UCSD-AML1 (cell line): ENCODE data around the gene BCAS3.

Experiments used
- DNase-seq: peaks from one replicate; lab custom pipeline; 2025; ENCODE audit not compliant: unreplicated experiment; lab: John Stamatoyannopoulos, UW

BCAS3 gene

DNA sequence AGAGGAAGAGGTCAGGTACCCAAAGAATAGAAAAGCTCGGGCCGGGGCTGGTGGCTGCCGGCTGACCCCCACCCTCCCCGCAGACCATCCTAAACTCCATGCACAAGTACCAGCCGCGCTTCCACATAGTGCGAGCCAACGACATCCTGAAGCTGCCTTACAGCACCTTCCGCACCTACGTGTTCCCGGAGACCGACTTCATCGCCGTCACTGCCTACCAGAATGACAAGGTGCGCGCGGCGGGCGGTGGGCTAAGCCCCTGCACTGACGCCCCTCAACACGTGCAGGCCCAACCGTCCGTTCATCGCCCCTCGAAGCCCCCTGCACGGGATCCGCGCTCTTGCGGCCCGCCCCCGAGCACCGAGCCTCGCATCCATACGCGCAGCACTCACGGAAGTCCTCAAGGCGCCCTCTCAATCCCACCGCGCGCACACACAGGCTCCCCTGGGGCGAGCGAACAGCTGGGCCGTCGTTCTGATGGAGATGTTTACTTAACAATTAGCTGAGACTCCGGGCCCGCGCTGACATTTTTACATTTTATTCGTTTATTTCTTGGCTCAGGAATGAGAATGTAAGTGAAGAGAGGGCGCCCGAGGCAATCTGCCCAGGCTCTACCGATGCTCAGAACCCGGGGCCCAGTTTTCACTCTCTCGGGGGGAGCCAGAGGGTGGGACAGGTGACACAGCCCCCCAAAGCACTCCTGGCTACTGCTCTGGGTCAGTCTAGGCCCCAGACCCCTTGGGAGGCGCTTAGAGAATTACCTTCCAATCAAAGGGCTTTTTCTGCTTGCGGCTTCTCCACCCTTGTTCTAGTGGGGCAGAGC is 725.5 kb downstream of the BCAS3 start:
- DNase-seq, result no peak

DNA sequence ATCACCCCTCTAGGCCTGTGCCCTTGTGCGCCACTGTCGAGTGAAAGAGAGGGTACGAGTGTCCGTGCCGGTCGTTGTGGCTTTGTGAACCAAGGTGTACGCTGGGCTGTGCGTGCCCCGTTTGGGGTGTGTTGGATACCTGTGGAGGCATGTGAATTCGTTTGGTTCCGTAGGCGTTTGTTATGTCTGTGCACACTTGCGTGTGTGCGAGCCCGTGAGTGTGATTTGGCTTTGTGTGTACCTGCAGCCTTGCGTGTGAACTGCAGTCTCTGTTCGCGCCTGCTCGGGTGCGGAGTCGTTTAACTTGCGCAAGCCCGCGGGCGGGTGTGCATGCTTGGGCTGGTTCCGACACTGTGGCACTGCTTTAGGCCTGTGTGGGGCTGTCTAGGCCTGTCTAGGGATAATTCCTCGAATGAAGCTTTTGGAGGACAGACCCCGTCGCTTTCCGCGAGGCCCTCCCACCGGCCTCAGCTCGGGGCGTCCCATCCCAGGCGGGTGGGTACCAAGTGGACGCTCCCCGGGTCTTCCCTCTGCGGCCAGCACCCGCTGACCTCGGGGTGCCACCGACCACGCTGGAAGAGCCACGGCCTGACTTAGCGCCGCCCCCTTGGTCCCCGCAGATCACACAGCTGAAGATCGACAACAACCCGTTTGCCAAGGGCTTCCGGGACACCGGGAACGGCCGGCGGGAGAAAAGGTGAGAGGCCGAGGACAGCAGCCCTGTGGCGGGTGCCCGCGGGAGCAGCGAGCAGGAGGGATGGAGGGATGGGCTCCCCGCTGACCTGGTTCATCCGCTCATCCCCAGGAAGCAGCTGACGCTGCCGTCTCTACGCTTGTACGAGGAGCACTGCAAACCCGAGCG is 726.4 kb downstream of the BCAS3 start:
- no peak for DNase-seq

DNA sequence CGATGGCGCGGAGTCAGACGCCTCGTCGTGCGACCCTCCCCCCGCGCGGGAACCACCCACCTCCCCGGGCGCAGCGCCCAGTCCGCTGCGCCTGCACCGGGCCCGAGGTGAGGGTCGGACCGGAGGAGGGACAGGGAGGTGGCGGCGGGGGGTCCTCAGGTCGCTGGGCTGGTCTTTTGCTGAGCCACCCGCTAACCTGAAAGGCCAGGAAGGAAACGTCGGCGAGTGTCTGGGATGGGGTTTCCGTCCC is 726.9 kb downstream of the BCAS3 start:
- no peak for DNase-seq

DNA sequence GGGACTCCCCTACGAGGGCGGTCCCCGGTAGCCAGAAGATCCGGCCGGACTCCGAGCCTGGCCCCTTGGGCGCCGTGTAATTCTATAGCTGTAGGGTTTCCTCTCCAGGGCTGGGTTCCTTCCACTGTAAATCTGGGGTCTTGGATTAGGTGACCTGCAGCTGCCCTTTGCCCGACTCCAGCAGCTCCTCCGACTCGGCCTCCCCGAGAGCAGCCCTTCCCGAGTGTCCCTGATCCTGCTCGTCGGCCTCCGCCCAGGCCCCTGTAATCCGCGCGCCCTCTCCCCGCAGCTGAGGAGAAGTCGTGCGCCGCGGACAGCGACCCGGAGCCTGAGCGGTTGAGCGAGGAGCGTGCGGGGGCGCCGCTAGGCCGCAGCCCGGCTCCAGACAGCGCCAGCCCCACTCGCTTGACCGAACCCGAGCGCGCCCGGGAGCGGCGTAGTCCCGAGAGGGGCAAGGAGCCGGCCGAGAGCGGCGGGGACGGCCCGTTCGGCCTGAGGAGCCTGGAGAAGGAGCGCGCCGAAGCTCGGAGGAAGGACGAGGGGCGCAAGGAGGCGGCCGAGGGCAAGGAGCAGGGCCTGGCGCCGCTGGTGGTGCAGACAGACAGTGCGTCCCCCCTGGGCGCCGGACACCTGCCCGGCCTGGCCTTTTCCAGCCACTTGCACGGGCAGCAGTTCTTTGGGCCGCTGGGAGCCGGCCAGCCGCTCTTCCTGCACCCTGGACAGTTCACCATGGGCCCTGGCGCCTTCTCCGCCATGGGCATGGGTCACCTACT is 727.4 kb downstream of the BCAS3 start:
- no peak for DNase-seq

DNA sequence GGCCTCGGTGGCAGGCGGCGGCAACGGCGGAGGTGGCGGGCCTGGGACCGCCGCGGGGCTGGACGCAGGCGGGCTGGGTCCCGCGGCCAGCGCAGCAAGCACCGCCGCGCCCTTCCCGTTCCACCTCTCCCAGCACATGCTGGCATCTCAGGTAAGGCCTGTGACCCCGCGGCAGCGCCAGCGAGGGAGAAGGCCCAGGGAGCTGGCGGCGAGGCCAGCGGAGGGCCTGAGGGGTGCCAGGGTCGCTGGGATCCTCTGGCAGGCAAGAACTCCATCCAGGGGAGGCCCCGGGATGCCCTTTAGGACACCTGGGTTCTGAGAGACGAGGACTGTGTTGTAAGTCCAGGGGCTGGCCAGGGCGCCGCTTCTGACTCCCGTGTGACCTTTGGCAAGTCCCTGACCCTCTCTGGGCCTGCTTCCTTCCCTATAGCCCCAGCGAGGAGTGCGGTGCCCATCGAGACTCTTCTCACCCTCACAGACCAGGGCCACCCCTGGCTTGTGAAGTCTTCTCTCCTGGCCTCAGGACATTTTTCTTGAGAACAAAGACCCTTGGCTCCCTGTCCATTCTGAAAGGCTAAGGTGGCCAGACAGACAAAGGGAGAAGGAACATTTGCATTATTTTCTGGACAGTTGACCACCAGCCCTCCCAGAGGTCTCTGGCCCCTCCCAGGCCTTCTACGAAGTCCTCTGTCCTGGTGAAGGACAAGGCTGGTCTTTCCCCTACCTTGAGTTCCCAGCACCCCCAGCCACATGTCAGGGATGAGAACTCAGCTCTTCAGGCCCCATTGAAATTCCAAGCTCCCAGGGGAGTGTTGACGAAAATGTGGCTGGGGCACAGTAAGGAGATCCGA is 728.3 kb downstream of the BCAS3 start:
- no peak for DNase-seq

DNA sequence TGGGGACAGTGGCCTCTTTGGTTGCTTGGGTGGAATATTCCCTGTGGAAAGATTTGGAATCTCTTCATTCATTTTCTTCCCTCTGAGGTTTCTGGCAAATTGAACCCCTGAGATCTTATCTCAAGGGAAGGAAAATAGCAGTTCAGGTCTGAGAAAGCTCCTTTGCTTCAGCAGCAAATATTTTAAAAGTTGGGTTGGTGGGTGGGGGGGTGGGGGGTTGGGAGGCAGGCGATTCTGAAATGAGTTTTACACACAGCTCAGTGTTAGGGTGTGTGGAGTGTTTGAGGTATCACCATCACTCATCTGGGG is 728.8 kb downstream of the BCAS3 start:
- no peak for DNase-seq

DNA sequence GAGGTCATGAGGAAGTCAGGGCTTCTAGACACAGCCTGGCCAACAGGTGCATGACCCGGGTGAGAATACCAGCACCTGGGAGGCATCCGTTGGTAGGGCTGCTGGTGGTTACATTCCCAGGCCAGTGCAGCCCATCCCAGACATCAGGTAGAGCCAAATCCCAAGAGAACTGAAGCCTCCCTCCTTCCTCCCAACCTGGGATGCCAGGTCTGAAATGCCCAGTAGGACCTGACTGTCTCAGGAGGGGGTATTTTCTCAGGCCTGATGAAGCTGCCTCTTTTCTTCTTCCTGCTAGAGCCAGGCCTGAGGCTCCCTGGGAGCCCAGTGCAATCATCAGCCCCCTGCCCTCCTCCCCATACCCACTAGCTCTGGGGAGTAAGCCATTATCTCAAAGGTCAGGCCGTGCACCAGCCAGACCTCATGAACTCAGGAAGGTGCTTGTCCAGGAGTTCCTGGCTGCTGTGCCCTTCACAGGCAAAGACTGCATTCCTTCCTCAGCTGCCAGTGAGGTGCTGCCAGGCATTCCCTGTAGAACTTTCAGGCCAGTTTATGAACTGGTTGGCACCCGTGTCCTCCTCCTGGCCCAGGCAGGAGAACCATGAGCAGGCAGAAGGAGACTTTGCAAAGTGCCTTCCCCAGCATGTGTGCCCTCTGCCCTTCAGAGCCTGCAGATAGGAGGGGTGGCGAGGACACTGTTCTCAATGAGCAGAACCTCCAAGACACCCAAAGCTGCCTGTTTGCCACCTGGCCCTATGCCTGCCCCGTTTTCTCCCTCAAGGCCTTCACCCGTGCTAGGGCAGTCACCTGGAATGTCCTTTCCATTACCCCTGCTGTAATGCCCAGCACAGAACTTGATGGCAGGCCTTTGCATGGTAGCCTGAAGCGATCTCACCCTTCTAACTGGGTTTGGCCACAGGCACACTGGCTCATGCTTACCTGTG is 729.6 kb downstream of the BCAS3 start:
- DNase-seq, result no peak

DNA sequence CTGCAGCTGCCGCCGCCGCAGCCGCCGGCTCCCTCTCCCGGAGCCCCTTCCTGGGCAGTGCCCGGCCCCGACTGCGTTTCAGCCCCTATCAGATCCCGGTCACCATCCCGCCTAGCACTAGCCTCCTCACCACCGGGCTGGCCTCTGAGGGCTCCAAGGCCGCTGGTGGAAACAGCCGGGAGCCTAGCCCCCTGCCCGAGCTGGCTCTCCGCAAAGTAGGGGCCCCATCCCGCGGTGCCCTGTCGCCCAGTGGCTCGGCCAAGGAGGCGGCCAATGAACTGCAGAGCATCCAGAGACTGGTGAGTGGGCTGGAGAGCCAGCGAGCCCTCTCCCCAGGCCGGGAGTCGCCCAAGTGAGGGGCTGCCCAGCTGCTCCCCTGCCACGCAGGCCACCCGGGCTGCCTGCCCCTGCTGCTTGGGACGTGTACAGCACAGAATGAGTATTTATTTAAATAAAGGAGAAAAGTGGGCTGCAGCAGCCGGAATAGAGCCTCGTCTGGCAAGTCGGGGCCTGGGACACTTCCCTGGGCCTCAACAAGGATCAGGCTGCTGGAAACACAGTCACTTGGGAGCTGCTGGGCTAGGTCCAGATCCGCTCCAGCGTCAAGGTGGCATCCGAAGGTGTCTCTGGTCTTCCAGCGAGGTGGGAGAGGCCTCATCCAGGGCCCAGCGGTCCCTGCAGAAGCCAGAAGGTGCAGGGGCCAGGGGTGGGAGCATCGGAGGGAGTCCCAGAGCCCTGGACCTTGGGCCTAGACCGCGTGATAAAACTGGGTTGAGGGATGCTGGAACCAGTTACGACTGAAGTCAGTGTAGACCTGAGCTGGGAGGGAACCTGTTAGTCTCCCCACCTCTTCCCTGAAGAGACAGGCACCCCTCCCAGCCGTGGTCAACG is 730.7 kb downstream of the BCAS3 start:
- no peak for DNase-seq

DNA sequence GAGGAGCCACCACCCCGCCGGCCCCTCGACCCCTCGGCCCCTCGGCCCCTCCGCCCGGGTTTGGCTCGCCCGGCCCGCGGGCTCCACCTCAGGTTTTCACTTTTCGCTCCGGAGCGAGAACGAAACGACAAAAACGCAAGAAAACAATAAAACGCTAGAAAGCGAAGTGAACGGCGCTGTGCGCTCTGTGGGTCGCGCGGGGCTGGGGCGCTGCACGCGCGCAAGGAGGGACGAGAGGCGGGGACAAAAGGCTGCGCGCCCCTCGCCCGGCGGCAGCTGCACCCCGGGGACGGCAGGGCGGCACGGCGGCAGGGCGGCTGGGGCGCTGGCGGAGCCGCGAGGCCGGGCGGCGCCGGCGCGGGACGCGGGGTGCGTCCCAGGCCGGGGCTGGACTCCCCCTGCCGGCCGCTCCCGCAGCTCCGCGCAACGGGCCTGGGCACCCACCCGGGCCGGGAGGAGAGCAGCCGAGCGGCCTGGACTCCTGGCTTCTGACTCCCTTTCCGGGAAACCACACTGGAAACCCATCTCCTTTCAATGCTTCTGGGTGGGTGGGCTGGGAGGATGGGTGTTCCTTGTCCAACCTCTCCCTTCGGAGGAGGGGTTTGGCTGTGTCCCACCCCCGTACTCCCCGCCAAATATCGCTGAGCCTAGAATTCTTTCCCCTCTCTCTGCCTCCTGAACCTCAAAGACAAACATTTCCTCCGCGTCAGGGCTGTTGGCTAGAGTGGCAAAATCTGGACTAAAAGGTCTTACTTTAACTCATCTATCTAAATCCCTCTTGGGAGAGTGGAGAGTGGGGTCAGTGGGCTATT is 731.9 kb downstream of the BCAS3 start:
- DNase-seq, result peak; percentile 62

DNA sequence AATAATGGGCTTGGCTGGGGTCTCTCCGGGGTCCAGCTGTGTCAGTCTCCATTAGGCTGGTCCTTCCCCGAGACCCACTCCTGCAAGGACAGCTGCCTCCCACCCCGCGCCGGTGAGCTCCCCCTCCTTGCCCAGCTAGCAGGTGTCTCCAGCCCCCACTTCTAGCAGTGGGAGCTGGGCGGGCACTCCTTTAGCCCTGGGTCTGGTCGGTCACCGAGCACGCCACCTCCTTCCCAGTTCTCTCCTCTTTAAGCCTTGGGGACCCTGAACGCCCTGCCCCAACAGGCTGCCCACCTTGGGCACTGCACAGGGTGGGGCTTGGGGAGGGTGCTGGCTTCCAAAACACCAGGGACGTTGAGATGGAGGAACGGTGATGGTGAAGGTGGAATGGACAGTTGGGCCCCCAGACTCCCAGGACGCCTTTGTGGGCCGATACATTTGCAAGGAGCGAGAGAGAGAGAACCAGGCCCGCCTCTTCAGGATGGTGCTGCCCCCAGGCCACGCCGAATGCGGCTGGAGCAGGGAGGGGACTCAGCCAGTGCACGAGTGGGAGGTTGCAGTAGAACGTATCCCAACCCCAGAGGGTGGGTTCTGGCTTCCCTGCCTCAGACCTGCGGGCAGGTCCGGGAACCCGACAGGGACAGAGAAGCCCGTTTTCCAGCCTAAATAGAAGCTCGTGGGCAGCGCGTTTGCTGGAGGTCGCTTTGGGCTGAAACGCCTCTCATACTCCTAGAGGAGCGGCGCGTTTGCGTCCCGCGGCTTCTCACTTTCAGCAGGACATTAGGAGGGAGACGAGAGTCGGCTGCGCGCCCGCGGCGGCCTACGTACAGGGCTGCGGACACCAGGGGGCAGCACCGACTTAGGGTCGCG is 732.7 kb downstream of the BCAS3 start:
- DNase-seq, result peak; percentile 60

DNA sequence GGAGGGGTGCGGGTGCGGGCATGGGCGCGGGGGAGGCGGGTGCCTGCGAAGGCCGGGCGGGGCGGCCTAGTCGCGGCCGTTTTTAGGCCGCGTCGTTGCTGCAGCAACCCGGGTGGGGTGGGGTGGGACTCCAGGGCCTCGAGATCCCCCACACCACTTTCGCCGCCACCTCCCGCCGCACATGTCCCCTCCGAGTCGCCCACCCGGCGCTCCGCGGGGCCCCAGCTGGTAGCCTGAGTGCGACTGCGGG is 733.3 kb downstream of the BCAS3 start:
- no peak for DNase-seq

DNA sequence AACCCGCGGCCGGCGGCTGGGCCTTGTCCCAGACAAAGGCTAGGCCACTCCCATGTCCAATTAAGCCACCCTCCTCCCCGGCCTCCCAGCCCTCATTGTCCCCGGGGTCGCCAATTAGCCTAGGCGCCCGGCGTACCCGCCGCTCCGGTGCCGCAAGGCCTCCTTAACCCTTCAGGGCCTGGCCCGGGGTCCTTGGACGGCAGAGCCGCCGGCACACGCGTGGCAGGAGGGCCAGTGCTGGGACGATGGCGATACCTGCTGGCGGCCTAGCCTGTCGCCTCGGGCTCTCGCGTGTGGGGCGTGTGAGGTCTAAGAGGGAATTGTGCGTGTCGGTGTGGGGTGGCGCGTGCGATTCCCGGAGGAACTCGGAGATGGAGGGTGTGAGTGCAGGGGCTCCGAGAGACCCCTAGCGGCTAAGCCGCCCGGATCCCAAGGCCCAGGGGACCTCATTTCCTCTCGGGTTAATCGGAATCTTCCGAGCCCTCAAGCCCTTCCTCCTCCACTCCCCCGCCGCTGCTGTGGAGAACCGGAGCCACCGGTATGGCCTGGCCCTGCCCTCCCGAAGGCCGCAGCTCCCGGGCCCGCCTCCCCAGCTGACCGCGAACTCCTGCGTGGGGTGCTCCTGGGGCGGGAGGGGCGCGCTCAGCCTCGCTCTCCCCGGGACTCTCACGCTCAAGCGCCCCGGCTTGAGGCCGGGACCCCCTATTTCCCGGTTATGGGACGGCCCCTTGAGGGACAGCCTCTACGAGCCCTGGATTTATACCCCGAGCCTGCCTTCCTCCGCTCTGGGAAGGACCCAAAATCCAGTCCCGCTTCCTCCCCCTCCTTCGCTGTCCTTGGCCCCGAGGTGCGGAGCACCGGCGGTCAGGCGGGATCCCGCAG is 733.9 kb downstream of the BCAS3 start:
- DNase-seq, result peak; percentile 71

DNA sequence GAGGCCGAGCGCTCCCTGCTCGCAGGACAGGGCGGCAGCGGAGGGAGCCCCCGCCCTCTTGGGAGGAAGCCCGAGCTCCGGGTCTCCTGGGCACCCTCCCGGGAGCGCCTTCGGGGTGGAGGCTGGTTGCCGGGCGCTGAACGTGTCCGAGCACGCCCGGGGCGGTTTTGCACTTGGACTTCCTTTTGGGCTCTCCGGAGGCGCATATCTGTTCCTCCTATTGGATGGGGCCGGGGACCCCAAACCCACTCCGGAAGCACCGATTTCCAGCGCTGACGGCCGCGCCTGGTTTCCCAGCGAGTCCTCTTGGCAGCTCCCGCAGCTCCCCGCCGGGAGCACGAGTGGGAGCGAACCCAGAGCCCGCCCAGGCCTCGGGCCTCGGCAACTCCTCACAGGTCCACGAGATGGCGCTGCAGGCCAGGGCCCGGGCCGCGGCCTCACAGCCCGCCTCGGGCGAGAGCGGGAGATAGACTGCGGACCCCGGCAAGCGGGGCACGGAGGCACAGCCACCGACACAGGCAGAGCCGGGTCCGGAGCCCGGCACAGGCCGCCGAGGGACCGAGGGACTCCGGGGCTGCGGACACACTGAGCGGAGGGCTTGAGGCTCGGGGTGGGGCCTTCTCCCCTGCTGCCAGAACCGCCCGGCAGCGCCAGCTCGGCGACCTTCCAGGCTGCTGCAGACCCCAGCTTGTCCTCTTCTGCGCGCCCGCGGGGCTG is 734.6 kb downstream of the BCAS3 start:
- DNase-seq, result peak; percentile 84

DNA sequence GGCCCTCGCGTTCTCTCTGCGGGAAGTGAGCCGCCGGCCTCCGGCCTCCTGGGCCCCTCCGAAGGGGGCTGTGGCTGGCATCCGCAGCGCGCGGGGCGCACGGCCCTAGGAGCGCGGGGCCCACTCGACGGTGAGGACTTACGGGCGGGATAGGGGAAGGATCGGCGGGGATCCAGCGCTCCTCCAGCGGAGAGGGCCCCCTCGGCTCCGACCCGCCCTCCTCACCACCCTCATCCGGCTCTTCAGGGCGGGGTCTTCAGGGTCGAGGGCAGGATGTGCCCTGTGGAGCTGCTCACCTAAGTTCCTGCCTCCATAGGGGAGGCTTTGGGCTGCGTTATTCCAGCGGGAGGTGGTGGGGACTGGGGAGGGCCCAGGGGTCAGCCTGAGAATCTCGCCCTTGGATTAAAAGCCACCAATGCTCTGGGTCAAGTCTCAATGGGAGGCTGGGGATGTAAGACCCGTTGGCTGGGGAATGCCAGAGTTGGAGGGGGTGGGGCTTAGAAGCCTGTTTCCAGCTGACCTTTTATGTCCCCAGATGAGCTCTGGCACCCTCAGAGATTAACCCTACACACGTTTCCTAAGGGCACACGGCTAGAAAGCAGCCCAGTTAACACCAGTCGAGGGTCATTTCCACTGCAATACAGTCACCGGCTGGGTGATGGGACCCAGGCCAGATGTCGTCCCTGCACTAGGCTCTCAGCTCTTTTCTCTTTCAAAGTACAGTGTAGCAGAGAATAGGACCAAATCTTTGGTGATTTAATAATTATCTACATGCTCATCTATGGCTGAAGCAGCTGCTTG is 735.4 kb downstream of the BCAS3 start:
- no peak for DNase-seq

DNA sequence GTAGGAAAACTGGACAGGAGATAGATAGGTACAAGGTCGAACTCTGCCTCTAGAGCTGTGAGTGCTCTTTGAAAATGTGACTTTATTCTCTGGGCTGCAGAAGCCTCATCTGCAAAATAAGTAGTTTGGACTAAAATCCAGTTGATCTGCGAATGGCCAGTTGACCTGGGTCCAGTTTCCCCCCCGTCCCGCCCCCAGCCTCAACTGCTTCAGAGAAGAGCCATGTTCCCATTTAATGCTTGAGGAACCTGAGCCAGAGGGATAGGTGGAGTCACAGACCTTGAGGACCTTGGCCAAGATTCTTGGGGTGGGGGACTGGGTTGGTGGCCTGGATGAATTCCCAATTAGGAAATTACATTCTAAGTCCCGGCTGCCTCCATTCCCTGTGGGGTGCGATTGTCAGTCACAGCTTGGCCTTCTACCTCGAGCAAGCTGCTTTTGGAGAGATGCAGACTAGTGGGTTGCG is 736.0 kb downstream of the BCAS3 start:
- DNase-seq, result no peak
